ENCODE data around the gene SLIT3. TPM values are rescaled to one million over a fixed set of nuclear protein-coding genes. Genes with fewer than 3 reads are reported as not detected.

The SLIT3 gene
- polyA plus RNA-seq, 1 of the 3 experiments (the other 2 are of a cell fraction): 119 TPM

DNA sequence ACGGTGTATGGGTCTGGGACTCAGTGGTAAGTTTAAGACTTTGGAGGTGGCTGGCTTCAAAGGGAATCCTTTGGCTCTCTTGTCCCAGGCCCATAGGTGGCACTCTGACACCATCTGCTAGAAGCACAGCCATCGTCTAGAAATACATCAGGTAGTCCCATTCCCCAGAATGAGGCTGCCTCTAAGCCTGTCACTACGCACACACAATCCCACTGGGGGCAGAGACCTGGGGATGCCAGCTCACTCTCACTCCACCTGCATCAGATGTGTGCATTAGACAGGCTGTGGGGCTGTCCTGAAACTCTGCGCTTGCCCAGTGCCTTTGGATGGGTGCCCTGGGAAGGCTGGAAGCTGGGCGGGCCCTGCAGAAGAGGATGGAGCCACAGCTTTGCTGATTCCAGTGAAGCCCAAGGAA is 594.3 kb downstream of the SLIT3 start:
- Histone ChIP-seq H3K27ac (ENCODE audit: low read depth in 2 of 2, low read length in 1 of 2) (peak overlapping the region in 1 of 2 experiments; percentile 61; a peak in 2 of 4 replicates), H3K9ac (no peak overlapping the region), H3K27me3 (ENCODE audit: insufficient read depth) (no peaks in the 10 kb centered on the region), H3K36me3 (replicated peaks in 1 of 2; ENCODE audit: control insufficient read depth in 1 of 2, insufficient read depth in 2 of 2, low read length in 1 of 2) (peaks cover 2 to 85% of the 10 kb centered on the region in 2 experiments), H3K79me2 (ENCODE audit: insufficient read depth) (no peaks in the 10 kb centered on the region), H3K4me3 (ENCODE audit: low read depth in 2 of 2, low read length in 1 of 2) (no peak overlapping the region), H4K20me1 (ENCODE audit: insufficient read depth) (no peaks in the 10 kb centered on the region), H3K9me2 (no peaks in the 10 kb centered on the region), H2AFZ (ENCODE audit: low read depth) (no peak overlapping the region), H3K4me1 (ENCODE audit: control insufficient read depth in 1 of 2, insufficient read depth in 2 of 2, low read depth in 1 of 2, low read length in 1 of 2) (peaks cover 0 to 20% of the 10 kb centered on the region in 2 experiments; a peak in 3 of 4 replicates), H3K9me3 (no peaks in the 10 kb centered on the region), H3F3A (replicated peaks; ENCODE audit: insufficient read depth) (peaks cover under 1% of the 10 kb centered on the region), H3K4me2 (no peak overlapping the region)
- ChIA-PET CTCF (interaction anchor here (0.6 to 2.1 kb wide), 21 partner anchors 9 to 308 kb away, joined by 3 to 10 read pairs (median 4); no protein-coding TSS in a partner anchor), POLR2A (interaction anchor here (0.7 to 1.0 kb wide), 2 partner anchors 116 to 131 kb away, joined by 3 read pairs; no protein-coding TSS in a partner anchor)
- peak; percentile 43 for DNase-seq
- TF ChIP-seq, protein P1, sequence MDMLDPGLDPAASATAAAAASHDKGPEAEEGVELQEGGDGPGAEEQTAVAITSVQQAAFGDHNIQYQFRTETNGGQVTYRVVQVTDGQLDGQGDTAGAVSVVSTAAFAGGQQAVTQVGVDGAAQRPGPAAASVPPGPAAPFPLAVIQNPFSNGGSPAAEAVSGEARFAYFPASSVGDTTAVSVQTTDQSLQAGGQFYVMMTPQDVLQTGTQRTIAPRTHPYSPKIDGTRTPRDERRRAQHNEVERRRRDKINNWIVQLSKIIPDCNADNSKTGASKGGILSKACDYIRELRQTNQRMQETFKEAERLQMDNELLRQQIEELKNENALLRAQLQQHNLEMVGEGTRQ (IDR thresholded peaks at IDR 0.05; ENCODE audit: borderline replicate concordance, low read depth, low read length): no peak
- TF ChIP-seq POLR2AphosphoS5 (IDR thresholded peaks at IDR 0.05; ENCODE audit: low read depth, low read length) (no peak), CHD2 (IDR thresholded peaks at IDR 0.05; ENCODE audit: low read length, partially characterized antibody) (no peak), SIN3A (IDR thresholded peaks at IDR 0.05; ENCODE audit: borderline replicate concordance, low read depth, low read length) (no peak), SMC3 (IDR thresholded peaks at IDR 0.05; ENCODE audit: low read depth, low read length) (0 out of 2 replicates have a peak, but pooled peaks have one; percentile 18), TCF12 (IDR thresholded peaks at IDR 0.05) (no peak), RCOR1 (IDR thresholded peaks at IDR 0.05; ENCODE audit: low read length) (no peak), EZH2phosphoT487 (IDR thresholded peaks at IDR 0.05; ENCODE audit: borderline replicate concordance, low read depth) (no peak), ELF1 (IDR thresholded peaks at IDR 0.05) (no peak), RAD21 (IDR thresholded peaks at IDR 0.05; ENCODE audit: low read length) (peak; percentile 65), MEF2A (IDR thresholded peaks at IDR 0.05; ENCODE audit: borderline replicate concordance, low read depth) (no peak), YY1 (IDR thresholded peaks at IDR 0.05; ENCODE audit: low read depth) (no peak), FOXJ3 (CRISPR knock-in tag; IDR thresholded peaks at IDR 0.05) (no peak)
- TF ChIP-seq, protein P2, sequence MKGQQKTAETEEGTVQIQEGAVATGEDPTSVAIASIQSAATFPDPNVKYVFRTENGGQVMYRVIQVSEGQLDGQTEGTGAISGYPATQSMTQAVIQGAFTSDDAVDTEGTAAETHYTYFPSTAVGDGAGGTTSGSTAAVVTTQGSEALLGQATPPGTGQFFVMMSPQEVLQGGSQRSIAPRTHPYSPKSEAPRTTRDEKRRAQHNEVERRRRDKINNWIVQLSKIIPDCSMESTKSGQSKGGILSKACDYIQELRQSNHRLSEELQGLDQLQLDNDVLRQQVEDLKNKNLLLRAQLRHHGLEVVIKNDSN (IDR thresholded peaks at IDR 0.05; ENCODE audit: borderline replicate concordance, low read depth): no peak
- TF ChIP-seq, protein P3, sequence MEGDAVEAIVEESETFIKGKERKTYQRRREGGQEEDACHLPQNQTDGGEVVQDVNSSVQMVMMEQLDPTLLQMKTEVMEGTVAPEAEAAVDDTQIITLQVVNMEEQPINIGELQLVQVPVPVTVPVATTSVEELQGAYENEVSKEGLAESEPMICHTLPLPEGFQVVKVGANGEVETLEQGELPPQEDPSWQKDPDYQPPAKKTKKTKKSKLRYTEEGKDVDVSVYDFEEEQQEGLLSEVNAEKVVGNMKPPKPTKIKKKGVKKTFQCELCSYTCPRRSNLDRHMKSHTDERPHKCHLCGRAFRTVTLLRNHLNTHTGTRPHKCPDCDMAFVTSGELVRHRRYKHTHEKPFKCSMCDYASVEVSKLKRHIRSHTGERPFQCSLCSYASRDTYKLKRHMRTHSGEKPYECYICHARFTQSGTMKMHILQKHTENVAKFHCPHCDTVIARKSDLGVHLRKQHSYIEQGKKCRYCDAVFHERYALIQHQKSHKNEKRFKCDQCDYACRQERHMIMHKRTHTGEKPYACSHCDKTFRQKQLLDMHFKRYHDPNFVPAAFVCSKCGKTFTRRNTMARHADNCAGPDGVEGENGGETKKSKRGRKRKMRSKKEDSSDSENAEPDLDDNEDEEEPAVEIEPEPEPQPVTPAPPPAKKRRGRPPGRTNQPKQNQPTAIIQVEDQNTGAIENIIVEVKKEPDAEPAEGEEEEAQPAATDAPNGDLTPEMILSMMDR (IDR thresholded peaks at IDR 0.05): peak; percentile 67
- WGBS (ENCODE audit: low lambda C conversion rate): 84% methylated on average over 5 of the region's 5 CpGs

All from SK-N-SH (cell line).